Colonic mucosa (tissue), 4 donors: ENCODE measurements around the gene HLCS. TPM values are rescaled to one million over a fixed set of nuclear protein-coding genes. Genes with fewer than 3 reads are reported as not detected.

Experiments used
- DNase-seq: peaks from one replicate; pipeline ENCODE4 v3.0.0-alpha.2; 2020
- H3K27ac ChIP-seq: fragments of 200-600 bp; one replicate; pipeline ENCODE4 v1.8.0; 2021
- H3K27me3 ChIP-seq: fragments of 200-600 bp; one replicate; pipeline ENCODE4 v1.8.0; 2021
- H3K36me3 ChIP-seq: fragments of 200-600 bp; one replicate; pipeline ENCODE4 v1.8.0; 2021
- H3K4me1 ChIP-seq: fragments of 200-600 bp; one replicate; pipeline ENCODE4 v1.8.0; 2021; ENCODE audit warnings: mild to moderate bottlenecking
- H3K4me3 ChIP-seq: fragments of 200-600 bp; one replicate; pipeline ENCODE4 v1.8.0; 2021
- H3K9ac ChIP-seq, 2 donors: one replicate each; pipeline ENCODE4 v1.7.0; 2013; ENCODE audit warnings: control low read depth in 2 of 2, low read depth in 2 of 2, low read length in 2 of 2
- H3K9me3 ChIP-seq: fragments of 200-600 bp; one replicate; pipeline ENCODE4 v1.8.0; 2021
- intact Hi-C: fragments of 100-400 bp; cut with DNase I; formaldehyde crosslinking; loops from one replicate; pipeline ENCODE4 v1.14.1; 2022
- total RNA-seq, 2 donors: library from RNA; stranded (reverse); fragmentation: NEBNext Ultra II Directional in 1 of 2; extraction: Animal tissue kit (Norgen Biotek cat#: 25700) in 1 of 2; gene quantifications; one replicate each; pipeline ENCODE4 v1.2.1, GENCODE V29; 2021
- TF ChIP-seq, protein P1 (sequence below): fragments of 200-600 bp; IDR thresholded peaks from one replicate; pipeline ENCODE4 v1.8.0; 2022; ENCODE audit warnings: antibody characterized with exemption, mild to moderate bottlenecking
- donor health status: healthy.
- donor health status: DM: no; HTN: no; CAD: no.
- donor health status: DM: no; HTN: no; CAD: no.

The HLCS gene
- total RNA-seq, 2 donors from 2014 or later = 10.8 to 11.4 TPM

DNA sequence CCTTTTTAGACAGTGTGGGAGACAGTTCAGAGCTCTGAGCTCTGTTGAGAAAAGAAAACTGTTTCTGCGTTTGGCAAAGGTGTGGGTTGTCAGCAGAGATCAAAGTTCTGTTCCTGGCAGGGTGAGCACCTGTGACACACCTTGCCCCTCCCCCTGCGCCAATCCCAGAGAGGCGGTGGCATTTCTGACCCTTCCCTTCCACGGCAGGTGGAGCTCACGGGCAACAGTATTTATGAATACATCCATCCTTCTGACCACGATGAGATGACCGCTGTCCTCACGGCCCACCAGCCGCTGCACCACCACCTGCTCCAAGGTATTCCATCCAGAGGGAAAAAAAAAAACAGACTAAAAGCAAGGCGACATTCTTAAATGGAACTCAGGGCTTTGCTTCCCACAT is 246.9 kb downstream of the HLCS start:
- H3K36me3 ChIP-seq = no peaks in the 10 kb centered on the region
- peak; percentile 94 for DNase-seq
- no peaks in the 10 kb centered on the region for H3K27me3 ChIP-seq
- TF ChIP-seq, protein P1, sequence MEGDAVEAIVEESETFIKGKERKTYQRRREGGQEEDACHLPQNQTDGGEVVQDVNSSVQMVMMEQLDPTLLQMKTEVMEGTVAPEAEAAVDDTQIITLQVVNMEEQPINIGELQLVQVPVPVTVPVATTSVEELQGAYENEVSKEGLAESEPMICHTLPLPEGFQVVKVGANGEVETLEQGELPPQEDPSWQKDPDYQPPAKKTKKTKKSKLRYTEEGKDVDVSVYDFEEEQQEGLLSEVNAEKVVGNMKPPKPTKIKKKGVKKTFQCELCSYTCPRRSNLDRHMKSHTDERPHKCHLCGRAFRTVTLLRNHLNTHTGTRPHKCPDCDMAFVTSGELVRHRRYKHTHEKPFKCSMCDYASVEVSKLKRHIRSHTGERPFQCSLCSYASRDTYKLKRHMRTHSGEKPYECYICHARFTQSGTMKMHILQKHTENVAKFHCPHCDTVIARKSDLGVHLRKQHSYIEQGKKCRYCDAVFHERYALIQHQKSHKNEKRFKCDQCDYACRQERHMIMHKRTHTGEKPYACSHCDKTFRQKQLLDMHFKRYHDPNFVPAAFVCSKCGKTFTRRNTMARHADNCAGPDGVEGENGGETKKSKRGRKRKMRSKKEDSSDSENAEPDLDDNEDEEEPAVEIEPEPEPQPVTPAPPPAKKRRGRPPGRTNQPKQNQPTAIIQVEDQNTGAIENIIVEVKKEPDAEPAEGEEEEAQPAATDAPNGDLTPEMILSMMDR = no peak
- H3K9ac ChIP-seq = peak overlapping the region; percentile 56 to 76
- H3K9me3 ChIP-seq = no peaks in the 10 kb centered on the region
- H3K27ac ChIP-seq = peak overlapping the region; percentile 95
- no peak overlapping the region for H3K4me3 ChIP-seq
- intact Hi-C loops = no loop called here
- no peaks in the 10 kb centered on the region for H3K4me1 ChIP-seq

- Histone ChIP-seq H3K4me3 (no peak overlapping the region), H3K9ac (peak overlapping the region; percentile 56 to 76), H3K27me3 (no peaks in the 10 kb centered on the region), H3K4me1 (no peaks in the 10 kb centered on the region), H3K9me3 (no peaks in the 10 kb centered on the region), H3K27ac (peak overlapping the region; percentile 95), H3K36me3 (no peaks in the 10 kb centered on the region)
- TF ChIP-seq, protein P1 = no peak
- intact Hi-C loops = no loop called here
- peak; percentile 85 for DNase-seq
These were observed 247.4 kb downstream of the HLCS start for GRCh38 chr21:36718951-36719501.

- Histone ChIP-seq H3K9ac (no peak overlapping the region), H3K4me3 (no peak overlapping the region), H3K4me1 (no peaks in the 10 kb centered on the region), H3K9me3 (no peaks in the 10 kb centered on the region), H3K36me3 (no peaks in the 10 kb centered on the region), H3K27ac (no peak overlapping the region), H3K27me3 (peaks cover 8% of the 10 kb centered on the region)
- TF ChIP-seq, protein P1 = no peak
- intact Hi-C loops = no loop called here
- DNase-seq = no peak
These were observed 248.5 kb downstream of the HLCS start for GRCh38 chr21:36717976-36718375.

DNA sequence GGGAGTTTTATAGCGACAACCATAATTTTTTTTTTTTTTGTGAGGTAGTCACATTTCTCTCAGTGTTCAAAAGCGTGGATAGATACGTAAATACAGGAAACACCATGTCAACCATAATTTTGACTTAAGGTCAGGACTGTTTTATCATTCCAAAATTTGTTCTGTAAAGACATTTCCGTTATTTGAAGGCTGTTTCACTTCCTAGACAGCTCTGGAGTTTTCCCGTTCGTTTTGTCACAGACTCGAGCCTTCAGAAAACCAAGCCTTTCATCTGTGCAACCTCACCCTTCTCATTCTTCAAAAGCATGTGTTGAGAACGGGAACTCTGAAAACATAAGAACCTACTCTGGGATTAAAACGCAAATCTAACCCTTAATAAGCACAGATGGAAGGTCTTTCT is 249.6 kb downstream of the HLCS start:
- H3K27me3 ChIP-seq = peaks cover 18% of the 10 kb centered on the region

DNA sequence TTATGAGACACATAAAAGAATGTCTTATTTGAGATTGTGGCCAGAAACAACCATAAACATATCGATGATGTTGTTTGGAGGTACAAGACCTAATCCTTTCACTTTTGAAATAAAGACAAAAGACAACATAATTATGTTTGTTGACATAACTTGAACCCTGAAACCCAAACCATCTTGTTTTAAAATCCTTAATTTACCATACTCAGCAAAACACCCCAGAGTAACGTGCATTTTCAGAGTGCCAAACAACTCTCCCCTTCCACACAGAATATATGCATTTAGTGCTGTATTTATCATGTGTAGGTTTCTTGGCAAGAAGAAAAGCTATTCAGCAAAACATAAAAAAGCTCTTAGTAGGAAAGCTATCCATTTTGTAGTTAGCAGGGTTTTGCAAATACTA is 250.1 kb downstream of the HLCS start:
- Histone ChIP-seq H3K4me3 (no peak overlapping the region), H3K9ac (no peak overlapping the region), H3K9me3 (no peaks in the 10 kb centered on the region), H3K36me3 (no peaks in the 10 kb centered on the region), H3K4me1 (no peaks in the 10 kb centered on the region), H3K27me3 (peaks cover 18% of the 10 kb centered on the region), H3K27ac (no peak overlapping the region)
- no peak for DNase-seq
- TF ChIP-seq, protein P1 = no peak
- intact Hi-C loops = no loop called here

More for the DNA sequence above, 249.6 kb downstream of the HLCS start:
- H3K27ac ChIP-seq = no peak overlapping the region
- intact Hi-C loops = no loop called here
- TF ChIP-seq, protein P1 = no peak
- no peak overlapping the region for H3K4me3 ChIP-seq
- no peak for DNase-seq
- H3K36me3 ChIP-seq = no peaks in the 10 kb centered on the region
- H3K9ac ChIP-seq = no peak overlapping the region
- H3K4me1 ChIP-seq = no peaks in the 10 kb centered on the region
- no peaks in the 10 kb centered on the region for H3K9me3 ChIP-seq
